NCI-H146 treated with DMSO at 0.1 percent for 48 hours (cell line): ENCODE measurements around the gene SDK1.

Source experiments
- DNase-seq: peaks from one replicate; lab custom pipeline; 2025; ENCODE audit not compliant: unreplicated experiment; lab: John Stamatoyannopoulos, UW

SDK1 gene

GRCh38 chr7:4138866-4139265 is 837.8 kb downstream of the SDK1 start:
- no peak for DNase-seq

GRCh38 chr7:4139656-4140625 is 838.9 kb downstream of the SDK1 start:
- no peak for DNase-seq

GRCh38 chr7:4140933-4141332 is 839.9 kb downstream of the SDK1 start:
- no peak for DNase-seq

GRCh38 chr7:4143006-4143405 is 842.0 kb downstream of the SDK1 start:
- no peak for DNase-seq

GRCh38 chr7:4143511-4144171 is 842.6 kb downstream of the SDK1 start:
- DNase-seq = no peak

- no peak for DNase-seq
These were observed 843.2 kb downstream of the SDK1 start for GRCh38 chr7:4144172-4144701.

- no peak for DNase-seq
These were observed 843.9 kb downstream of the SDK1 start for GRCh38 chr7:4144811-4145510.

GRCh38 chr7:4145576-4145975 is 844.5 kb downstream of the SDK1 start:
- DNase-seq = no peak

- DNase-seq = no peak
These were observed 847.0 kb downstream of the SDK1 start for GRCh38 chr7:4147926-4148620.

GRCh38 chr7:4149236-4149635 is 848.2 kb downstream of the SDK1 start:
- DNase-seq = no peak

- DNase-seq = no peak
These were observed 848.6 kb downstream of the SDK1 start for GRCh38 chr7:4149645-4150044.

GRCh38 chr7:4150731-4151130 is 849.7 kb downstream of the SDK1 start:
- no peak for DNase-seq

- no peak for DNase-seq
These were observed 850.5 kb downstream of the SDK1 start for GRCh38 chr7:4151524-4151923.

GRCh38 chr7:4151926-4152549 is 851.0 kb downstream of the SDK1 start:
- peak; percentile 60 for DNase-seq

- no peak for DNase-seq
These were observed 854.0 kb downstream of the SDK1 start for GRCh38 chr7:4154882-4155535.

- no peak for DNase-seq
These were observed 855.1 kb downstream of the SDK1 start for GRCh38 chr7:4156190-4156589.

- DNase-seq = no peak
These were observed 856.6 kb downstream of the SDK1 start for GRCh38 chr7:4157651-4158050.

- DNase-seq = no peak
These were observed 857.5 kb downstream of the SDK1 start for GRCh38 chr7:4158441-4159153.

- no peak for DNase-seq
These were observed 858.1 kb downstream of the SDK1 start for GRCh38 chr7:4159154-4159501.
